Stomach smooth muscle (tissue), 2 donors: ENCODE measurements around the gene TMEM229B.

Experiments
- H3K27ac ChIP-seq: one replicate; pipeline ENCODE4 v1.7.0; 2013; ENCODE audit warnings: mild to moderate bottlenecking, low read length, inconsistent platforms
- H3K27me3 ChIP-seq, 2 donors: one replicate each; pipeline ENCODE4 v1.7.0; 2013; ENCODE audit warnings: low read length in 2 of 2; ENCODE audit not compliant: insufficient read depth in 2 of 2, control insufficient read depth in 1 of 2
- H3K36me3 ChIP-seq, 2 donors: one replicate each; pipeline ENCODE4 v1.7.0; 2013; ENCODE audit warnings: low read length in 2 of 2; ENCODE audit not compliant: control insufficient read depth in 2 of 2, insufficient read depth in 2 of 2
- H3K4me1 ChIP-seq: one replicate; pipeline ENCODE4 v1.7.0; 2013; ENCODE audit warnings: low read length; ENCODE audit not compliant: control insufficient read depth, insufficient read depth
- H3K4me3 ChIP-seq, 2 donors: one replicate each; pipeline ENCODE4 v1.7.0; 2013; ENCODE audit warnings: low read length in 2 of 2
- H3K9ac ChIP-seq, 2 donors: one replicate each; pipeline ENCODE4 v1.7.0; 2013; ENCODE audit warnings: low read length in 2 of 2, mild to moderate bottlenecking in 1 of 2
- H3K9me3 ChIP-seq, 2 donors: one replicate each; pipeline ENCODE4 v1.7.0; 2013; ENCODE audit warnings: low read length in 2 of 2; ENCODE audit not compliant: control insufficient read depth in 2 of 2
- donor health status: healthy.
- donor health status: Pancreatic carcinoma.

The TMEM229B gene

GRCh38 chr14:67487332-67487731, 1.2 kb downstream of the TMEM229B start:
- H3K27me3 ChIP-seq: no peaks in the 10 kb centered on the region
- no peak overlapping the region for H3K4me3 ChIP-seq
- no peaks in the 10 kb centered on the region for H3K9me3 ChIP-seq
- H3K9ac ChIP-seq: no peak overlapping the region
- H3K4me1 ChIP-seq: peaks cover 5% of the 10 kb centered on the region
- no peak overlapping the region for H3K27ac ChIP-seq
- peaks cover 3 to 6% of the 10 kb centered on the region in 2 donors for H3K36me3 ChIP-seq

GRCh38 chr14:67486890-67487289, 1.6 kb downstream of the TMEM229B start:
- no peaks in the 10 kb centered on the region for H3K27me3 ChIP-seq
- H3K27ac ChIP-seq: no peak overlapping the region
- no peaks in the 10 kb centered on the region for H3K9me3 ChIP-seq
- H3K4me3 ChIP-seq: no peak overlapping the region
- H3K9ac ChIP-seq: no peak overlapping the region
- peaks cover 5% of the 10 kb centered on the region for H3K4me1 ChIP-seq
- peaks cover 3 to 6% of the 10 kb centered on the region in 2 donors for H3K36me3 ChIP-seq

- peaks cover 3 to 6% of the 10 kb centered on the region in 2 donors for H3K36me3 ChIP-seq
- no peaks in the 10 kb centered on the region for H3K9me3 ChIP-seq
- H3K9ac ChIP-seq: no peak overlapping the region
- peaks cover 5% of the 10 kb centered on the region for H3K4me1 ChIP-seq
- H3K27ac ChIP-seq: no peak overlapping the region
- H3K4me3 ChIP-seq: no peak overlapping the region
- no peaks in the 10 kb centered on the region for H3K27me3 ChIP-seq
Measured at GRCh38 chr14:67485501-67486095, 2.9 kb downstream of the TMEM229B start.

GRCh38 chr14:67483579-67484285, 4.8 kb downstream of the TMEM229B start:
- no peaks in the 10 kb centered on the region for H3K27me3 ChIP-seq
- no peak overlapping the region for H3K9ac ChIP-seq
- no peak overlapping the region for H3K27ac ChIP-seq
- no peak overlapping the region for H3K4me3 ChIP-seq
- no peaks in the 10 kb centered on the region for H3K9me3 ChIP-seq
- peaks cover 3 to 6% of the 10 kb centered on the region in 2 donors for H3K36me3 ChIP-seq
- peaks cover 5% of the 10 kb centered on the region for H3K4me1 ChIP-seq

GRCh38 chr14:67482231-67483164, 6.0 kb downstream of the TMEM229B start:
- Histone ChIP-seq H3K4me1 (no peaks in the 10 kb centered on the region), H3K4me3 (no peak overlapping the region), H3K27ac (no peak overlapping the region), H3K27me3 (no peaks in the 10 kb centered on the region), H3K36me3 (peaks cover 3 to 6% of the 10 kb centered on the region in 2 donors), H3K9me3 (no peaks in the 10 kb centered on the region), H3K9ac (no peak overlapping the region)

DNA sequence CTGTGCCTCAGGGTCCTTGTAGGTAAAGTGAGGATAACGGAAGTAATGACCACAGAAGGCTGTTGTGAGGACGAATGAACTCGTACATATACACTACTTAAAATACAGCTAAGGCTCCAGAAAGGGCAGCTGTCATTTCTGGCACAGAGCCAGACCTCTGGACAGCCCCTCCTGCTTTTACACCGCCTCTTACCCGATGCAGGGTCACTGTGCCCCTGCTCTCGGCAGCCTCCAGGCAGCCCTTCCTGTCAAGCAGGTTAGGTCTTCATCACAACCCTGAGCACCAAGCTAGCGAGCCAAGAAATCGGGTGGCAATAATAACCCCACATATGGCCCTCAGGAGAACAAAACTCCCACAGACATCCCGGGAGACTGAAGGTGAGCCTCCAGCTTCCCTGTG, 8.5 kb downstream of the TMEM229B start:
- Histone ChIP-seq H3K36me3 (no peaks in the 10 kb centered on the region), H3K9ac (no peak overlapping the region), H3K4me1 (no peaks in the 10 kb centered on the region), H3K9me3 (no peaks in the 10 kb centered on the region), H3K27ac (no peak overlapping the region), H3K4me3 (no peak overlapping the region), H3K27me3 (no peaks in the 10 kb centered on the region)

DNA sequence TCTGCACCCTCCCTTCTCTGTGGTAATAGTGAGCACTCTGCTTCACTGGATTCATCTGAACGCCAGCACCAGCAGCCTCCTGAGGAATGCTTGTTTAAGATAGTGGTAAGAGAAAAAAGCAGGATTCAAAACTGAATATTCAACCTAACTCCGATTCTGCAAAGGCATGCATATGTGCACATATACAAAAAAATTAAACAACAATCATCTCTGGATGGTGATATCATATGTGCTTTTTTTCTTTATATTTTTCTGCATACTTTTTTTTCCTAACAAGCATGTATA, 9.8 kb downstream of the TMEM229B start:
- Histone ChIP-seq H3K36me3 (no peaks in the 10 kb centered on the region), H3K4me3 (no peak overlapping the region)

GRCh38 chr14:67477926-67478799, 10.4 kb downstream of the TMEM229B start:
- H3K9ac ChIP-seq: no peak overlapping the region
- H3K27me3 ChIP-seq: no peaks in the 10 kb centered on the region
- no peaks in the 10 kb centered on the region for H3K9me3 ChIP-seq
- H3K4me1 ChIP-seq: no peaks in the 10 kb centered on the region
- H3K36me3 ChIP-seq: no peaks in the 10 kb centered on the region
- H3K27ac ChIP-seq: no peak overlapping the region
- H3K4me3 ChIP-seq: no peak overlapping the region

More for the DNA sequence above, 9.8 kb downstream of the TMEM229B start:
- Histone ChIP-seq H3K9me3 (no peaks in the 10 kb centered on the region), H3K27me3 (no peaks in the 10 kb centered on the region), H3K27ac (no peak overlapping the region), H3K9ac (no peak overlapping the region), H3K4me1 (no peaks in the 10 kb centered on the region)

DNA sequence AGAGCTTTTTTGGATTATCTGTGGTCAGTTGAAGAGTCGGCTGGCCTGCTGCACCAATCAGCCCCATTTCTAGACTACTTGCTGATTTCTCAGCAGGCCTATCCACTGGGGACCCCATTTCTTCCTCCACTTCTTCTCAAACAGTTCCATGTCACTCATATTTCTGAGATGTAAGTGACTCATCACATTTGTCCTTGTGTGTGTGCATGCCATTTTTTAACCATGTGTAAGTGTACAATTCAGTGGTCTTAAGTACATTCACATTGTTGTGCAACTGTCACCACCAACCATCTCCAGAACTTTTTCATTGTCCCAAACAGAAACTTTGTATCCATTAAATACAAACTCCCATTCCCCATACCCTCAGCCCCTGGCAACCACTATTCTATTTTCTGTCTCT, 14.2 kb downstream of the TMEM229B start:
- no peaks in the 10 kb centered on the region for H3K36me3 ChIP-seq
- no peak overlapping the region for H3K4me3 ChIP-seq
- no peaks in the 10 kb centered on the region for H3K4me1 ChIP-seq
- H3K27me3 ChIP-seq: no peaks in the 10 kb centered on the region
- no peak overlapping the region for H3K27ac ChIP-seq
- H3K9ac ChIP-seq: no peak overlapping the region
- no peaks in the 10 kb centered on the region for H3K9me3 ChIP-seq
